Colon (tissue), 2 donors: Measurements from ENCODE around the gene MRPS12.

Source experiments
- FAIRE-seq: peaks from 2 replicates; lab custom pipeline; 2012; peaks lifted over from hg19 to GRCh38; lab: Jason Lieb, UNC
- donor health status: control.
- donor health status: control.

The MRPS12 gene

DNA sequence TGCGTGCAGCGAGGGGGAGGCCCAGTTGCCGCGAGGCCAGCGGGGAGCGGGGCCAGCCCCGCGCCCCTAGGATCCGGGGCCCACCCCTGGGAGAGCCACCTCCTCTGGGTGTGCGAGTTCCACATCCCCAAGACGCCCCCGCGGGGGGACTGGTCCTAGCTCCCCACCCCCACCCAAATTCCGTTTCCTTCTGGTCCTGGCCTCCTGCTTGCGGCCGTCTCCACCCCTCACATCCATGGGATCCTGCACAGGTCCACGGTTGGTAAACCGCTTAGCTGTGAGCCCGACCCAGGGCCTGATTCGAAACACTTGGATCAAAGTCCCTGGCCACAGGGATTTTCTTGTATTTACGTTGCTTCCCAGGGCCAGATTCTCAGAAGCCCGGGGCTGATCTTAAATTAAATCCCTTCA lies 45.1 kb downstream of the MRPS12 start:
- no peak for FAIRE-seq

DNA sequence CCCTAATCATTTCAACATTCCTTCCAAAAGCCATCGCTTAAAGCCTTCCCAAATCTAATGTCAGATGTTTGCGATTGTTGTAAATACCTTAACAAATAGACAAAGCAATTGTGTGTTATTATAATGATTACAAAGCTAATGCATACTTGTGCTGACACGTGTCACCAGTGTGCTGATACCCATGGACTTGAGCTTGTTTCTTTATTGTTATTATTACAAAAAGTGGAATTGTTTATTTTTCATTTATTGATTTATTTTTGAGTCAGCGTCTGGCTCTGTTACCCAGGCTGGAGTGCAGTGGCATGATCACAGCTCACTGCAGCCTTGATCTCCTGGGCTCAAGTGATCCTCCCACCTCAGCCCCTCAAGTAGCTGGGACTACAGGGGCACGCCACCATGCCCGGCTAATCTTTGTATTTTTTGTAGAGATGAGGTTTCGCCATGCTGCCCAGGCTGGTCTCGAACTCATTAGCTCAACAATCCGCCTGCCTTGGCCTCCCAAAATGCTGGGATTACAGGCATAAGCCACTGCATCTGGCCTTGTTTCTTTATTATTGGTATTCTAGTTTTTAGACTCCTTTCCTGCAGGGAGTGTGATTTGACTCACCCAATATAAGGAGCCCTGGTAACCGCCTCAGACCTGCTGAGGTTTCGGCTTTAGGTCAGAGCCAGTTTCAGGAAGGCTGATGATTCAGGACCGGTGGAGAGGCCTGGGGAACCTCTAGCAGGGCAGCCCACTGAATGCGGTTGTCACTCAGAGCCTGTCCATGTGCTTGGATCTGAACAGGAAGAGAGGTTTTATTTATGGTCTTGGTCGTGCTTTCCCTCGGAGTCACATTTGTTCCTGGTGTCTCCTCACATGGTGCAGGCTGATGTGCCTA lies 46.9 kb downstream of the MRPS12 start:
- FAIRE-seq: no peak

DNA sequence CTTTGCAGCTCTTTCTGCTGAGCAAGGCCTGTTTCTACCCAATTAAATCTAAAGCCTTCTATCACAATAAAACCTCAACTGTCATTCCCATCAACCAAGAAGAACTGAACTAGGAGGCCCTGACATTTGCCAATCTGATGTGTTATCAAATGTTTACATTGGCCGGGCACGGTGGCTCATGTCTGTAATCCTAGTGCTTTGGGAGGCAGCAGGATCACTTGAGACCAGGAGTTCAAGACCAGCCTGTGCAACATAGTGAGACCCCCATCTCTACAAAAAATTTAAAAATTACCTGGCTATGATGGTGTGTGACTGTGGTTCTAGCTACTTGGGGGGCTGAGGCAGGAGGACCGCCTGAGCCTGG lies 47.6 kb downstream of the MRPS12 start:
- FAIRE-seq: no peak

DNA sequence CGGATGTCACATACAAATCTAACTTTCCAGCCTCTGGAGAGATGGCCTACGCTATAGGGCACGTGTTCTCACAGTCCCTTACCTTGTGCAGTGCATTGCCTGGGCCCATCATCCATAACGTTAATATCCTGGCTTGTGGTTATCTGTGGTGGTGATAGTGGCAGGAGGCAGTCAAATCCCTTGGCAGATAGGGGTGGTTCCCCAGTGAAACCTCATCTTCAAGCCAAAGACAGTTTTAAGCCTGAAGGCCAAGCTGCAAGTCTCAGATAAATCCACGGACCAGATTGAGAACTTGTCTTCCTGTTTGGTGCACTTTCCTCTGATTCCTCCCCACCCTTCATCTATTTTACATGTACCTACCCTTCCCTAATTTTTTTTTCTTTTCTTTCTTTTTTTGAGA lies 49.1 kb downstream of the MRPS12 start:
- no peak for FAIRE-seq

DNA sequence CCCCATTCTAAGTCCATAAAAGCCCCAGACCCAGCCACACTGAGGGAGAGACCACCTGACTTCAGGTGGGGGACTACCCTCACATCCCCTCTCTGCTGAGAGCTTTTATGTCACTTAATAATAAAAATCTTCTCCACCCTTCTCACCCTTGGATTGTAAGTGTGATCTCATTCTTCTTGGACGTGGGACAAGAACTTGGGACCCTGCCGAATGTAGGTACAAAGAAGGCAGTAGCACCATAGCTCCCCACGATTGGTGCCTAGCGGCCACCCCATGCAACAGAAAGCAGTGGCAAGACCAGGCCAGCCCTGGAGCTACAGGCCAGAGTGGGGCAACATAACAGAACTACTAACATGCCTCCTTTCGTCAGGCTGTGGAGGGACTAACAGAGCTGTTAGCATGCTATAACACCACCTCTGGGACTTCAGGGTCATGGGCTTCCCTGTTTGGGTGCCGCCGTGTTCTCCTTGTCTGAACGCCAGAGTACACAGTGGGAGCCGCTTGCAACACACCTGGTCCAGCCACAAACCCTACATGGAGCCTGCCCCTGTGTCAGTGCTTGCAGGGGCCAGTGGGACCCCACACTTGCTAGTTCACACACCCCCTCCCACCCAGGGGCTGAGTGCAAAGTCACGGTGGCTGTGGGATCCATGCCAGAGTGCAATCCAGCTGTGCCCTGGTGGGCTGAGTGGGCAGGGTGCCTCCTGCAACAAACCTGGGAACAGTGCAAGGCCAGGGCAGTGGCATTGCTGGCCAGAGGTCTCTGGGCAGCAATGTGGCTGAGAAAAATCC lies 50.0 kb downstream of the MRPS12 start:
- no peak for FAIRE-seq
